Right atrium auricular region (tissue), 2 donors: Measurements from ENCODE around the gene IFNAR1. TPM values are rescaled to one million over a fixed set of nuclear protein-coding genes. Genes with fewer than 3 reads are reported as not detected.

Experiments used
- DNase-seq: peaks from one replicate; pipeline ENCODE4 v3.0.0-alpha.2; 2019; ENCODE audit warnings: low spot score
- H3K27ac ChIP-seq, 2 donors: fragments of 200-600 bp; sonication (generic); 1 replicate in 1 of 2; 2 replicates in 1 of 2; pipeline ENCODE4 v1.5.1; 2016 to 2019
- H3K27me3 ChIP-seq, 2 donors: fragments of 200-600 bp; sonication (generic); one replicate each; pipeline versions ENCODE4 v1.5.1 to v1.6.0; 2017 to 2019
- H3K36me3 ChIP-seq: fragments of 200-600 bp; sonication (generic); one replicate; pipeline ENCODE4 v1.5.1; 2016
- H3K4me1 ChIP-seq, 2 donors: fragments of 200-600 bp; sonication (generic); one replicate each; pipeline versions ENCODE4 v1.5.1 to v1.6.0; 2017 to 2019
- H3K4me3 ChIP-seq, 2 donors: fragments of 200-600 bp; sonication (generic); 1 replicate in 1 of 2; 2 replicates in 1 of 2; pipeline ENCODE4 v1.5.1; 2017 to 2019; ENCODE audit warnings: mild to moderate bottlenecking in 1 of 2, moderate library complexity in 1 of 2
- H3K9me3 ChIP-seq, 2 donors: fragments of 200-600 bp; sonication (generic); one replicate each; pipeline ENCODE4 v1.5.1; 2019
- CTCF ChIP-seq, 2 donors: fragments of 200-600 bp; sonication (generic); IDR thresholded peaks; one replicate each; pipeline ENCODE4 v1.5.1; 2019; ENCODE audit warnings: antibody characterized with exemption in 2 of 2
- total RNA-seq, 2 donors: library from RNA; depleted of rRNA; stranded (reverse); fragments of >200 nt; gene quantifications; one replicate each; pipeline ENCODE4 v1.1.0, GENCODE V29; 2016

IFNAR1 gene
- total RNA-seq, 2 donors from 2014 or later, result 20.0 to 24.6 TPM

DNA sequence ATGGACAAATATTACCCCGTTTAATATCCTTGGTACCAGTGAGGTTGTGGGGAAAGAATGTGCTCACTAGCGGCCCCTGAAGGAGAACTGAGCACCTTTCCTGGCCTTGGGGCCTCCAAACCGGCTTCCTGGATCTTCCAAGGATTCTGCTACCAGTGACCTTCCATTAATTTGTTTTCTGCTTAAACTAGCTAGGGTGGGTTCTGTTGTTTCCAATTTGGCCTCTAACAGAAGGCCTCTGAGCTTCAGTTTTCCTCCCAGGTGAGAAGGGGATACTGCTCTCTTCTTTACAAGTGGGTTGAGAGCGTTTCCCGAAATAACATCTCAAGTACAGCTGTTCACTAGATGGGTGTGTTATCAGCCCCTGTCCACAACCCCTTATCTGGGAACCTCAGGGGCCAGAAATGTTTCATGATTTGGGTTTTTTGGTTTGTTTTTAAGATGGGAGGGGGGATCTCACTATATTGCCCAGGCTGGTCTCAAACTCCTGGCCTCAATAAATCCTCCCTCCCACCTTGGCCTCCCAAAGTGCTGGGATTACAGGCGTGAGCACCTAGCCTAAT is 61.5 kb downstream of the IFNAR1 start:
- TF ChIP-seq CTCF (IDR thresholded peaks at IDR 0.05), result no peak
- no peak overlapping the region for H3K27ac ChIP-seq
- H3K4me1 ChIP-seq, result peaks cover 0 to 18% of the 10 kb centered on the region in 2 donors
- H3K4me3 ChIP-seq, result no peak overlapping the region
- no peaks in the 10 kb centered on the region for H3K9me3 ChIP-seq
- DNase-seq, result no peak
- no peaks in the 10 kb centered on the region for H3K36me3 ChIP-seq
- H3K27me3 ChIP-seq, result no peaks in the 10 kb centered on the region

GRCh38 chr21:33387294-33387693 is 62.5 kb downstream of the IFNAR1 start:
- no peak overlapping the region for H3K27ac ChIP-seq

DNA sequence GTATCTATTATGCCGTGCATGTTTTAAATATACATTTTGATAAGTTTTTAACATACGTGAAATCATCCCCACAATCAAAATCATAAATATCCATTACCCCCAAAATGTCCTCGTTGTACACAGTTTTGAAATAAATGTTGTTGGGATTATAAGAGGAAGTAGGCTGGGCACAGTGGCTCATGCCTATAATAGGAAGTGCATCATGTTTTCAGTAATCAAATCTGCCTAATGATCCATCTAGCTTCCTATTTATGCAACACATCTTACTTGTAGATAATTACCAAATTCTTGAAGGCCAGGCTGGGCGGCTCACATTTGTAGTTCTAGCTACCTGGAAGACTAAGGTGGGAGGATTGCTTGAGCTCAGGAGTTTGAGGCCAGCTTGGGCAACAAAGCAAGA is 63.4 kb downstream of the IFNAR1 start:
- DNase-seq, result no peak
- TF ChIP-seq CTCF (IDR thresholded peaks at IDR 0.05), result no peak
- H3K4me1 ChIP-seq, result peaks cover 0 to 7% of the 10 kb centered on the region in 2 donors
- H3K9me3 ChIP-seq, result no peaks in the 10 kb centered on the region
- H3K36me3 ChIP-seq, result no peaks in the 10 kb centered on the region
- H3K27ac ChIP-seq, result no peak overlapping the region
- H3K27me3 ChIP-seq, result no peaks in the 10 kb centered on the region
- no peak overlapping the region for H3K4me3 ChIP-seq

More at GRCh38 chr21:33387294-33387693, 62.5 kb downstream of the IFNAR1 start:
- H3K9me3 ChIP-seq, result no peaks in the 10 kb centered on the region
- no peak for DNase-seq
- H3K4me1 ChIP-seq, result peaks cover 0 to 15% of the 10 kb centered on the region in 2 donors
- no peaks in the 10 kb centered on the region for H3K27me3 ChIP-seq
- TF ChIP-seq CTCF (IDR thresholded peaks at IDR 0.05), result no peak
- no peak overlapping the region for H3K4me3 ChIP-seq
- no peaks in the 10 kb centered on the region for H3K36me3 ChIP-seq

DNA sequence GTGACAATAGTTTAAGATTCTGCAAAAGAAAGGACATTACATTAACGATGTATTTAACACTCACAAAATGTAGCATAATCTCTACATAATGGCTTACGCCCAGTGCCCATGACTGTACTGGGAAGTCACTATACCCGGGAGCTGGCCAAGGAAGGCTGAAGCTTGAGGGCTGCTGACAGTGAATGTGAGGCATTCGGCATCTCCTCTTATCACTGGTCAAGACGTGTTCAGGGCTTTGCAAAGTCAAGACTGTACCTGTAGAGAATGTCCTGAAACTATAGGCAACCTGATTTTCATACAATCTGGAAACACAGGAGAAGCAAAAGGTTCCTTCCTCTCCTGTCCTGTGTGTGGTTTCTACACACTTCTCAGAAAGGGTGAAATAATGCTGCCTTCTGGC is 65.7 kb downstream of the IFNAR1 start:
- Histone ChIP-seq H3K4me3 (no peak overlapping the region), H3K9me3 (no peaks in the 10 kb centered on the region), H3K36me3 (no peaks in the 10 kb centered on the region), H3K27me3 (no peaks in the 10 kb centered on the region), H3K4me1 (no peaks in the 10 kb centered on the region), H3K27ac (no peak overlapping the region)
- no peak for TF ChIP-seq CTCF (IDR thresholded peaks at IDR 0.05)
- DNase-seq, result no peak

GRCh38 chr21:33391656-33392055 is 66.9 kb downstream of the IFNAR1 start:
- H3K27ac ChIP-seq, result no peak overlapping the region
- H3K4me1 ChIP-seq, result peaks cover 0 to 3% of the 10 kb centered on the region in 2 donors
- no peaks in the 10 kb centered on the region for H3K27me3 ChIP-seq
- no peaks in the 10 kb centered on the region for H3K36me3 ChIP-seq
- no peak overlapping the region for H3K4me3 ChIP-seq
- no peak for TF ChIP-seq CTCF (IDR thresholded peaks at IDR 0.05)
- DNase-seq, result no peak
- no peaks in the 10 kb centered on the region for H3K9me3 ChIP-seq
